OCI-LY7 (cell line): Measurements from ENCODE around the gene HIP1R. TPM values are rescaled to one million over a fixed set of nuclear protein-coding genes. Genes with fewer than 3 reads are reported as not detected.

ENCODE experiments used
- BruUV-seq: library from RNA; stranded (reverse); fragments of 400-500 nt; replicated peaks from 2 replicates; lab custom pipeline; 2021; lab: Mats Ljungman, UMichigan
- CTCF ChIA-PET: fragments of 300-600 bp; sonication (Branson Sonifier 250); formaldehyde crosslinking; loops from one replicate; lab custom pipeline; 2022; ENCODE audit warnings: antibody characterized with exemption; ENCODE audit not compliant: unreplicated experiment; lab: Charles Lee
- POLR2A ChIA-PET: fragments of 300-600 bp; sonication (Branson Sonifier 250); formaldehyde crosslinking; loops from one replicate; lab custom pipeline; 2022; ENCODE audit warnings: antibody characterized with exemption; lab: Charles Lee
- DNase-seq: peaks from one replicate; pipeline ENCODE4 v3.0.0-alpha.2; 2015; ENCODE audit warnings: low spot score
- H2AFZ ChIP-seq: fragments of 200-600 bp; sonication (generic), shearing (Covaris generic); 2 replicates; pipeline ENCODE4 v1.6.1; 2014; ENCODE audit warnings: mild to moderate bottlenecking, antibody characterized with exemption, low read length, moderate library complexity
- H3K27ac ChIP-seq: fragments of 200-600 bp; sonication (generic); 2 replicates; pipeline ENCODE4 v1.5.1; 2014; ENCODE audit warnings: mixed run types, low read depth, mild to moderate bottlenecking, moderate library complexity, low read length, inconsistent platforms; ENCODE audit not compliant: poor library complexity, severe bottlenecking
- H3K36me3 ChIP-seq: fragments of 200-600 bp; sonication (generic); 2 replicates; pipeline ENCODE4 v1.6.1; 2014; ENCODE audit warnings: mild to moderate bottlenecking, antibody characterized with exemption, low read length, moderate library complexity, mixed read lengths; ENCODE audit not compliant: insufficient read depth
- H3K4me1 ChIP-seq: fragments of 200-600 bp; sonication (generic); 2 replicates; pipeline ENCODE4 v1.5.1; 2014; ENCODE audit warnings: mild to moderate bottlenecking, low read length; ENCODE audit not compliant: insufficient read depth, poor library complexity, severe bottlenecking
- H3K4me2 ChIP-seq: fragments of 200-600 bp; sonication (generic); 2 replicates; pipeline ENCODE4 v1.6.1; 2014; ENCODE audit warnings: mild to moderate bottlenecking, low read length
- H3K4me3 ChIP-seq: fragments of 200-600 bp; sonication (generic); 2 replicates; pipeline ENCODE4 v1.5.1; 2014; ENCODE audit warnings: mild to moderate bottlenecking, low read depth, low read length; ENCODE audit not compliant: poor library complexity, severe bottlenecking
- H3K79me2 ChIP-seq: fragments of 200-600 bp; sonication (generic); 2 replicates; pipeline ENCODE4 v1.6.1; 2016; ENCODE audit warnings: low read depth, mild to moderate bottlenecking, low read length, moderate library complexity, mixed read lengths; ENCODE audit not compliant: insufficient read depth
- H3K9me2 ChIP-seq: fragments of 200-600 bp; sonication (generic); 2 replicates; pipeline ENCODE4 v1.6.1; 2016; ENCODE audit warnings: mild to moderate bottlenecking, low read length, mixed read lengths; ENCODE audit not compliant: insufficient read depth
- H3K9me3 ChIP-seq: fragments of 200-600 bp; sonication (generic); 2 replicates; pipeline ENCODE4 v1.6.1; 2014; ENCODE audit warnings: mild to moderate bottlenecking, mixed run types, low read length, mixed read lengths
- H4K20me1 ChIP-seq: fragments of 200-600 bp; sonication (generic); 2 replicates; pipeline ENCODE4 v1.6.1; 2014; ENCODE audit warnings: mild to moderate bottlenecking, antibody characterized with exemption, low read length, moderate library complexity, mixed read lengths; ENCODE audit not compliant: insufficient read depth
- CTCF ChIP-seq: fragments of 200-600 bp; sonication (generic); conservative IDR thresholded peaks from 2 replicates; pipeline ENCODE4 v1.5.1; 2014; ENCODE audit warnings: mild to moderate bottlenecking, antibody characterized with exemption, low read length, moderate library complexity, mixed read lengths
- EZH2phosphoT487 ChIP-seq: fragments of 200-600 bp; sonication (generic); IDR thresholded peaks from 2 replicates; pipeline ENCODE4 v1.6.1; 2018; ENCODE audit warnings: low read depth, borderline replicate concordance, mild to moderate bottlenecking, mixed run types, antibody characterized with exemption, low read length, moderate library complexity, mixed read lengths
- intact Hi-C: fragments of 100-400 bp; cut with micrococcal nuclease; formaldehyde crosslinking; loops from one replicate; pipeline ENCODE4 v1.10.0; 2022; ENCODE audit not compliant: unreplicated experiment
- total RNA-seq, 2 experiments: library from RNA; depleted of rRNA in 1 of 2; stranded (reverse); fragments of >200 nt in 1 of 2; shearing (Covaris generic) in 1 of 2; gene quantifications; 2 replicates each; pipeline ENCODE4 v1.2.3, GENCODE V29; 2014 to 2022

HIP1R gene
- total RNA-seq, 2 experiments from 2014 or later: 56.5 to 66.4 TPM

GRCh38 chr12:122850048-122850445 is 14.8 kb downstream of the HIP1R start:
- peaks cover 9% of the 10 kb centered on the region for H3K4me1 ChIP-seq
- no peaks in the 10 kb centered on the region; the same call in 1 of the 2 replicates for H4K20me1 ChIP-seq
- no peaks in the 10 kb centered on the region for H3K9me2 ChIP-seq
- no peak overlapping the region for H2AFZ ChIP-seq
- H3K36me3 ChIP-seq: peaks cover 33% of the 10 kb centered on the region
- H3K27ac ChIP-seq: no peak overlapping the region
- no peaks in the 10 kb centered on the region for H3K9me3 ChIP-seq
- DNase-seq: no peak
- H3K4me2 ChIP-seq: no peak overlapping the region
- BruUV-seq: no TSS peak
- no peak for TF ChIP-seq CTCF
- no peak for TF ChIP-seq EZH2phosphoT487
- ChIA-PET POLR2A (no interaction called here), CTCF (no interaction called here)
- H3K4me3 ChIP-seq: no peak overlapping the region
- intact Hi-C loops: no loop called here
- H3K79me2 ChIP-seq: peaks cover 4% of the 10 kb centered on the region; the same call in 1 of the 2 replicates

GRCh38 chr12:122850695-122851350 is 15.6 kb downstream of the HIP1R start:
- intact Hi-C loops: no loop called here

More at GRCh38 chr12:122850695-122851350, 15.6 kb downstream of the HIP1R start:
- no TSS peak for BruUV-seq
- Histone ChIP-seq H2AFZ (no peak overlapping the region), H3K36me3 (peaks cover 38% of the 10 kb centered on the region), H3K27ac (no peak overlapping the region), H3K79me2 (peaks cover 4% of the 10 kb centered on the region; the same call in 1 of the 2 replicates), H3K4me2 (no peak overlapping the region), H4K20me1 (no peaks in the 10 kb centered on the region; the same call in 1 of the 2 replicates), H3K4me1 (peaks cover 4% of the 10 kb centered on the region), H3K9me3 (no peaks in the 10 kb centered on the region), H3K4me3 (no peak overlapping the region), H3K9me2 (no peaks in the 10 kb centered on the region)
- CTCF ChIA-PET: no interaction called here
- POLR2A ChIA-PET: no interaction called here
- TF ChIP-seq CTCF (no peak), EZH2phosphoT487 (no peak)
- no peak for DNase-seq
